Pancreas (tissue), 10 donors: Measurements from ENCODE around the gene DUOXA1. TPM values are rescaled to one million over a fixed set of nuclear protein-coding genes. Genes with fewer than 3 reads are reported as not detected.

Experiments used
- ATAC-seq, 4 donors: fragments of 200-7000 bp; cut with Tn5 transposase; one replicate each; pipeline versions ENCODE4 v1.8.0 to v1.9.1; 2020; ENCODE audit warnings: mild to moderate bottlenecking in 4 of 4, moderate library complexity in 4 of 4
- DNase-seq, 6 donors: peaks; one replicate each; pipeline ENCODE4 v3.0.0-alpha.2; 2020
- FAIRE-seq: peaks from 2 replicates; lab custom pipeline; 2012; peaks lifted over from hg19 to GRCh38; lab: Jason Lieb, UNC
- H3K27ac ChIP-seq, 4 donors: fragments of 200-600 bp; sonication (generic); 1 replicate in 3 of 4; 2 replicates in 1 of 4; pipeline versions ENCODE4 v1.5.0 to v1.8.0; 2020
- H3K27me3 ChIP-seq, 4 donors: fragments of 200-600 bp; one replicate each; pipeline ENCODE4 v1.8.0; 2021
- H3K36me3 ChIP-seq, 3 donors: fragments of 200-600 bp; sonication (generic) in 1 of 3; one replicate each; pipeline versions ENCODE4 v1.5.0 to v1.8.0; 2020 to 2021
- H3K4me1 ChIP-seq, 3 donors: fragments of 200-600 bp; one replicate each; pipeline ENCODE4 v1.8.0; 2021
- H3K4me3 ChIP-seq, 4 donors: fragments of 200-600 bp; sonication (generic) in 2 of 4; one replicate each; pipeline versions ENCODE4 v1.5.0 to v1.8.0; 2020 to 2021
- H3K9me3 ChIP-seq, 4 donors: fragments of 200-600 bp; one replicate each; pipeline ENCODE4 v1.8.0; 2021
- CTCF ChIP-seq, 4 donors: fragments of 200-600 bp; sonication (generic) in 3 of 4; IDR thresholded peaks; one replicate each; pipeline versions ENCODE4 v1.5.0 to v1.8.0; 2021; ENCODE audit warnings: antibody characterized with exemption in 4 of 4
- WGBS, 2 donors: extraction: QIAGEN DNeasy Blood & Tissue Kit; methylation state at CpG; one replicate each; pipeline ENCODE4 v1.1.7; 2013; 5-methylcytosine and 5-hydroxymethylcytosine counted together
- intact Hi-C, 3 donors: fragments of 100-400 bp; cut with DNase I; formaldehyde crosslinking; loops; one replicate each; pipeline versions ENCODE4 v1.11.1 to v1.14.2; 2022
- polyA plus RNA-seq, 2 donors: library from polyadenylated mRNA; stranded (reverse); fragments of 200-250 nt; gene quantifications; one replicate each; pipeline ENCODE4 v1.2.3, GENCODE V29; 2013
- total RNA-seq, 6 donors: library from RNA; stranded (reverse); fragmentation: NEBNext Ultra II Directional in 4 of 6; extraction: Animal tissue kit (Norgen Biotek cat#: 25700) in 4 of 6; gene quantifications; one replicate each; pipeline versions ENCODE4 v1.2.1 to v1.2.4, GENCODE V29; 2021 to 2023
- donor health status: healthy with polysubstance abuse.
- donor health status: DM: no; HTN: no; CAD: no; lungs with moderate emphysema.
- donor health status: DM: no; HTN: no; CAD: no.
- donor health status: control.
- donor health status: control.
- donor health status: Bipolar disorder and iron deficiency.
- donor health status: DM: yes; HTN: yes; CAD: no.
- donor health status: DM: no; HTN: no; CAD: no.
- donor health status: DM: no; HTN: no; CAD: no.
- donor health status: DM: yes; HTN: yes; CAD: no.

Gene DUOXA1
- total and polyA plus RNA-seq, 8 donors, result 0.11 to 0.22 (median 0.17) TPM; not detected in 3

- peak in 1 of 6 donors; percentile 50 for DNase-seq
- intact Hi-C loops, result no loop called here
These were observed 4.4 kb upstream of the DUOXA1 start for GRCh38 chr15:45134046-45134445.

GRCh38 chr15:45133561-45133920, 3.9 kb upstream of the DUOXA1 start:
- no peaks in the 10 kb centered on the region for H3K4me1 ChIP-seq
- intact Hi-C loops, result no loop called here
- H3K4me3 ChIP-seq, result no peak overlapping the region
- 83 to 91% methylated on average over 5 of the region's 5 CpGs for WGBS, 2 donors
- FAIRE-seq, result no peak
- peak in 1 of 6 donors; percentile 31 for DNase-seq
- no peak for ATAC-seq
- no peaks in the 10 kb centered on the region for H3K9me3 ChIP-seq
- TF ChIP-seq CTCF (IDR thresholded peaks at IDR 0.05), result no peak
- H3K27me3 ChIP-seq, result no peaks in the 10 kb centered on the region
- no peaks in the 10 kb centered on the region for H3K36me3 ChIP-seq
- H3K27ac ChIP-seq, result no peak overlapping the region

More at GRCh38 chr15:45134046-45134445, 4.4 kb upstream of the DUOXA1 start:
- no peak for ATAC-seq
- Histone ChIP-seq H3K27me3 (no peaks in the 10 kb centered on the region), H3K27ac (no peak overlapping the region), H3K4me1 (no peaks in the 10 kb centered on the region), H3K36me3 (no peaks in the 10 kb centered on the region), H3K9me3 (no peaks in the 10 kb centered on the region), H3K4me3 (no peak overlapping the region)
- FAIRE-seq, result no peak
- WGBS, 2 donors, result 91 to 97% methylated on average over 7 of the region's 7 CpGs
- TF ChIP-seq CTCF (IDR thresholded peaks at IDR 0.05), result no peak

GRCh38 chr15:45132844-45133560, 3.3 kb upstream of the DUOXA1 start:
- Histone ChIP-seq H3K9me3 (no peaks in the 10 kb centered on the region), H3K4me1 (no peaks in the 10 kb centered on the region), H3K4me3 (no peak overlapping the region), H3K27me3 (peaks cover 0 to under 1% (median 0%) of the 10 kb centered on the region in 4 donors), H3K27ac (no peak overlapping the region), H3K36me3 (no peaks in the 10 kb centered on the region)
- no peak for ATAC-seq
- 78 to 81% methylated on average over 3 of the region's 3 CpGs for WGBS, 2 donors
- FAIRE-seq, result no peak
- no peak for DNase-seq
- TF ChIP-seq CTCF (IDR thresholded peaks at IDR 0.05), result no peak
- intact Hi-C loops, result no loop called here

GRCh38 chr15:45131510-45131909, 1.8 kb upstream of the DUOXA1 start:
- Histone ChIP-seq H3K36me3 (no peaks in the 10 kb centered on the region), H3K4me1 (no peaks in the 10 kb centered on the region), H3K27ac (no peak overlapping the region), H3K9me3 (no peaks in the 10 kb centered on the region), H3K4me3 (no peak overlapping the region), H3K27me3 (peaks cover 0 to 7% (median 2%) of the 10 kb centered on the region in 4 donors)
- no peak for FAIRE-seq
- 38 to 48% methylated on average over 3 of the region's 3 CpGs for WGBS, 2 donors
- DNase-seq, result no peak
- TF ChIP-seq CTCF (IDR thresholded peaks at IDR 0.05), result no peak
- intact Hi-C loops, result no loop called here
- ATAC-seq, result no peak
